Activated CD8-positive, alpha-beta memory T cell treated with anti-CD3 and anti-CD28 coated beads, Interleukin-2, amount 50 U/mL, for 24 hours (primary cell): Measurements from ENCODE around the gene VSIG10L.
A peak's percentile ranks its signal among the peaks of the same experiment; 100 is the strongest.

Experiments
- DNase-seq: peaks from one replicate; pipeline ENCODE4 v3.0.0-alpha.2; 2020; ENCODE audit errors: extremely low read depth

The VSIG10L gene

DNA sequence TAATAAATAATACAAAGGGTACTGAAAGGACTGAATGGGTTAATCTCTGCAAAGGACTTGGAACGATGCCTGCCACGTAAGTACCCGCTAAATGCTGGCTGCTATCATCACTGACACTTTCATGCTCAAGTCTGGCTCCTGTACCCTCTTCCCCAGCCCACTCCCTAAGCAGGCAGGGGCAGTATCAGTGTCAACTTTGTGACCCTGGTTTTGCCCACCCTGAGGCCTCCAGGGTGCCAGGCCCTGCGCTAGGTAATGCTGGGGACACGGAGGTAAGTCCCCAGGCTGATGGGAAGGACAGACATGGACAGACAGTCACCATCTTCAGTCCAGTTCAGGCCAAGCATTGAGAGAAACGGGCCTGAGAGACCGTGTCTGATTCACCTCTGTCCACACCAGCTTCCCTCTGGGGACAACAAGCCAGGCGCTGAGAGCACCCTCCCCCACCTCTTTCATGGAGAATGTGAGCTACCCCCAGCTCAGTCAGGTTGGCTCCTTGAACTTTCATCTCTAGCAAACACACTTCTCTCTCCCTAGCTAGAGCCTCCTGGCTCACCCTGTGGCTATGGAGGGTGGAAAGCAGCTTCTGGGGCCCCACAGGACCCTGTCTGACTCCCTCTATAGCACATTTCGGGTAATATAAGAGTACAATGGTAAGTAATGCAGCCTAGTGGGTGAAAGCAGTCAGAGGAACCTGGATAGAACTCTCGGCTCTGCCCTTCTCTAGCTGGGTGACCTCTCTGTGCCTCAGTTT is 23.4 kb upstream of the VSIG10L start:
- no peak for DNase-seq

DNA sequence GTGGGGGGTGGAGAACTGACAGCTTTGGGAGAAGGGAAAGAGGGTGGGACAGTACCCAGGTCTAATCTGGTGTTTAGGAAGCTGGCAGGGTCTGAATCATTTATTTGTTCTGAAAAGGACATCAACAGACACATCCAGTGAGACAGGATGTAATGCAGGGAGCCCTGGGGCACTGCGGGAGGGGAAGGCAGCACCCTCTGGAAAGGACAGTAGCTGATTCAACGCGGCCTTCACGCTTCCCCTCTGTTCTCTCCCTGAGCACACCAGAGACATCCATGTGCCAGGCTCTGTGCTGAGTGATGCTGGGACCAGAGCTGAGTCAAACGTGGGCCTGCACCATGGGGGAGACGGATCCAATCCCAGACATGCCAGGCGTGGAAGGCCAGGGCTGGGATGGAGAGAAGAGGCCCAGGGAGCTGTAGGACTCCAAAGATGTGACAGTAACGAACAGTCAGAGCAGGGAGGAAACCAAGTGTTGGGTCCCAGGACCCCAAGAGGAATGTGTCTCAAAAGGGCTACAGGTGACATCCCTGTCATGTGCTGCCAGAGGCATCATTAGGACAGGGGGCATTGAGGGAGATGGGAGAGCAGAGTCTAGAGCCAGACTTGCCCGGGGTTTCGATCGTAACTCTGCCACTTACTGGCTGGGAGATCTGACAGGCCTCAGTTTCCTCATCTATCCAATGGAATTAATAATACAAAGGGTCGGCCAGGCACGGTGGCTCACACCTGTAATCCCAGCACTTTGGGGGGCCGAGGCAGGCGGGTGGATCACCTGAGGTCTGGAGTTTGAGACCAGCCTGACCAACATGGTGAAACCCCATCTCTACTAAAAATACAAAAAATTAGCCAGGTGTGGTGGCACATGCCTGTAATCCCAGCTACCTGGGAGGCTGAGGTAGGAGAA is 22.5 kb upstream of the VSIG10L start:
- DNase-seq, result no peak

DNA sequence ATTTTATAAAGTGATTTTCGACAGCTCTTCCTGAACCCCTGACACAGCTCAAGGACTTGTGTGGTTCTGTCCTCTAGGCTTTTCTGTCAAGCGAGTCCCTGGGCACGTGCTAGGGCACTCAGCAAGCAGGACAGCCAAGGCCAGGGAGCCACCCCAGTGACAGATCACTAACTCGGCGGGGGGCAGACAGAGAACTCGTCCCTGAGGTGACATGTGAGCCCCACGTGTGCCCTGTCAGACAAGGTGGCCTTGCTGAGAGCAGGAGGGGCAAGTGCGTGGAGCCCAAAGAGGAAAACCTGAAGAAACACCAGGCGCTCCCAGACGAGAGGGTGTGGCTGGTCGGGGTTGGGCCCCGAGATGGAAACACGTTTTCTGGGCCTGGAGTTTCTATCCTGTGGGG is 19.3 kb upstream of the VSIG10L start:
- no peak for DNase-seq

DNA sequence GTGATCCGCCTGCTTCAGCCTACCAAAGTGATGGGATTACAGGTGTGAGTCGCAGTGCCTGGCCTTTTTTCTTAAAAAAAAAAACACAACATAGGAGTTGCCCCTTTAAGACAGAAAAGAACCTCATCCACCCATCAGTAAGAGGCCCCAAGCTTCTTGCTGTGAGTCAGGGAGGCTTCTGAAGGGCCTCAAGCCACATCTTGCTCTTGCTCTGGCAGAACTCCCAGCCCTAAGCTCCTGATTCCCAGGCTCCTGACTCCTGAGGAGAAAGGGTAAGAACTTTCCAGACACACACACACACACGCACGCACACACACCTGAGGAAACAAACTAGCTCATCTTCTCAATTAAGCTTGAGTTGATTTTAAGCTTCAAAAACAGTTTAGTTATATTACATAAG is 17.4 kb upstream of the VSIG10L start:
- DNase-seq, result no peak

DNA sequence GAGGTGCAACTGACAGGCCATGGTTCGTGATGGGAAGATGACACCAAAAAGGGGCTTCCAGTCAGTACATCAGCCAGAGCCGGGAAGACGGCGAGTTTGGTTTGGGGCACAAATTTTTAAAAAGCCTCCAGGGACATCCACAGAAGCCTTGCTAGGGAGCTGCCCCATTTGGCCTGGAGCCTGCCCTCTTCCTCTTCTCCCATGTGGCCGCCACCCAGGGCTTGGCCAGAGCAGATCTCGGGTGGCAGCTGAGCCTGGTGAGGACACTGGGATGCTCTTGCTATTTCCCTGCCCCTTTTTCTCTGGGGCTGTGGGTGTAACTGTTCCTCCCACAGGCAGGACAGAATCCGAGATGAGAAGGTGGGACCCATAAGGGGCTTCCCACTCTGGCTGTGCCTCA is 16.0 kb upstream of the VSIG10L start:
- DNase-seq, result no peak

DNA sequence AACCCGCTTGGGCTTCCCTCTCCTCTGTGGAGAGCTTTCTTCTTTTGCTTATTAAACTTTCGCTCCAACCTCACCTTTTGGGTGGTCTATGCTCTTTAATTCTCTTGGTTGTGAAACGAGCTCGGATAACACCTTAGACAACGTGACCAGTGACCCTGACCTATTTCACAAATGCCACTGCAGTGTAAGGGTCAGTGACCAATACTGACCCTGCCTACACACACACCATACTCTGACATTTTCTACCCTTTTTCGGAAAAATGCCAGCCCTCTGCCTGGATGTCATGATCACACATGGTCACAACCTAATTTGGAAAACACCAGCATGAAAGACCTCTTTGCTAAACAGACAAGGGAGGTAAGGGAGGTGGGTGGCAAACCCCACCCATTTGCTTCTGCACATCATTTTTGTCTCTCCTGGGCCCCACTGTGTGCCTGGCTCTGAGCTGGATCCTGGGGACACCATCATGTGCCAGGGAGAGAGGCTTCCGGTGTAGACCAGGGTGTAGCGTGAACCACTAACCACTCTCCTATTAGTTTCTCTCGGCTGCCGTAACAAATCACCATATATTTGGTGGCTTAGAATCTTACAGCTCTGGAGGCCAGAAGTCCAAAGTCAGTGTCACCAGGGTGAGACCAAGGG is 14.3 kb upstream of the VSIG10L start:
- no peak for DNase-seq

DNA sequence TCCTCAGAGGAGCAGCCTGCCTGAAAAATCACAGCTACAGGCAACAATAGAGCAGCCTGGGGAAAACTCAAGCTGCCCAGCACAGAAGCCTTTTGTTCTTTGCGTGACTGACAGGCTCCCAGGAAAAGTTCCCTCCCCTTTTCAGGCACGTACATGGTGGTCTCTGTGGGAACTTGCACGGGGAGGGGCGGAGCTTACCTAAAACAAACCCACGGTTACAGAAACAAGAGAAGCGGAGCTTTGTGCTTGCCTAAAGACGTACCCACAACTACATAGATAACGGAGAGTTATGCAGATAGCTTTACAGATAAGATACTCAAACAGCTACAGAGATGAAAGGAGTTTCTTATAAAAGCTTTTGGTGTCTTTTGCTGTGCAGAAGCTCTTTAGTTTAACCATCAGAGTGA is 12.8 kb upstream of the VSIG10L start:
- DNase-seq, result no peak

DNA sequence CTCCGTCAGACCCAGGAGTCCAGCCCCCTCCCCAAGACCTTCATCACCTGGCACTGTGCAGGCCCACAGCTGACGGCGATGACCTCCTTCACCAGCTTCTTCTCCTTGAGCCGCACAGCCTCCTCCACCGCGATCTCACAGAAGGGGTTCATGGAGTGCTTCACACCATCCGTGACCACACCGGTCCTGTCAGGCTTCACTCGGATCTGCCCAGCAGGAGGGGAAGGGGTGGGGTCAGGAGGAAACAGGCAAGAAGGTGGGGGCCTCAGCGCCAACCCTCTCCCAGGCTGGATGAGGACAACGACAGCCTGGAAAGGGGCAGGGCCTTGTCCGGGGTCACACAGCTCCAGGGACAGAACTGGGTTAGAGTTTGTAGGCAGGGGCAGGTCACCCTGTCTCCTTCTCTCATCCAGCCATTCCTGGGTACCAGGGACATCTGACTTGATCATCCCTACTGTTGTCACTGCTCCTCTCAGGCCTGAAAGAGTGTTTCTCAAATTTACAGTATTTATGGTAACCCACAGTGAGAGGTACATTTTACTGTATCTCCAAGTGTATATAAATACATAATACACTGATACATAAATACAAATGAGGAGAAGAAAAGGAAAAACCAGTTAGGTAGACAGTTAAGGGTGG is 12.3 kb upstream of the VSIG10L start:
- DNase-seq, result no peak

DNA sequence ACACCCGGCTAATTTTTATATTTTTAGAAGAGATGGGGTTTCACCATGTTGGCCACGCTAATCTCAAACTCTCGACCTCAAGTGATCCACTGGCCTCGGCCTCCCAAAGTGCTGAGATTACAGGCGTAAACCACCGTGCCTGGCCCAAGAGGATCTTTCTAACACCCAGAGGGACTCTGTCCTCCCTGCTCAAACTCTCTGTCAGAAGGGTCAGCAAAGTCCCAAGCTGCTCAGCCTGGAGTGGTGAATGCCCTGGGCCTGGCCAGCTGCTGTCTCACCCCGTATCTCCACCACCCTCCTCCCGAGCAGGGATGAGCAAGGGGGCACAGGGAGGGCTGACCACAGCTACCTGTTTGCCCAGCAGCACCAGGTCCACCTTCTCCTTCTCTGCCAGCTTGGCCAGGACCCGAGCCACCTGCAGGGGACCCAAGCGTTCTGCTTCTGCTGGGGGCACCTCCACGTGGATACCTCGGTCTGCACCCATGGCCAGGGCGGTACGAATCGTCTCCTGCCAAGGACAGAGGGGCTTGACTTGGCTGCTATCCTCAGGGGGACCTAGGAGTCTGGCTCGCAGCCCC is 10.9 kb upstream of the VSIG10L start:
- DNase-seq, result no peak

DNA sequence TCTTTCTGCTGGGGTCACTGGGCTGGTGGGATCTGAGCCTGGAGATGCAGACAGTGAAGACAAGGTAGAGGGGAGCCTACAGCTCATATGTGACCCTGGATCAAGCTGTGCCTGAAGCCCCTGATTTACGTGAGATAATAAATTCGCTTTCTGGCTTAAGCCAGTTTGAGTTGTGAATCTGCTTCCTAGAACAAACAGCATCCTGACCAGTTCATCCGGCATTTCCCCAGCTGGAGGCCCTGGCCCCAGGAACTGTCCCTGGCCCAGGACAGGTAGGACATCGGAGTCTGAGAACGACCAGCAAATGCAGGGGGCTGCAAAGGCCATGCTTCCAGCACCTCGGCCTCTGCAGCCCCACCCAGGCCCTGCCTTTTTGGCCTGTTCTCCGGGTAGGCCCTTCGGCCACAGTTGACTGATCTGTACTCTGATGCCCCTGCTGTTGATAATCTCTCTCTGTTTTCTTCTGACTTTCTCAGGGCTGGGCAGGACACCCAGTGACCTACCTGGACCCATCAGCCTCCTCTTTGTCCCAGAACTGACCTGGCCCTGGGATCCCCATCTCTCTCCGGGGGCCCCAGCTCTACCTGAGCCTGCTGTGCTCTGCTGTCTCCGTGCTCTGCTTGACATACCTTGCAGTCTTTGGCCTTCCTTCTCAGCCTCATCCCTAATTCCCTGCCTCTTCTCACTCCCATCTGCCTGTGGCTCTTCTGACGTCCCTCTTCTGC is 9.5 kb upstream of the VSIG10L start:
- no peak for DNase-seq

DNA sequence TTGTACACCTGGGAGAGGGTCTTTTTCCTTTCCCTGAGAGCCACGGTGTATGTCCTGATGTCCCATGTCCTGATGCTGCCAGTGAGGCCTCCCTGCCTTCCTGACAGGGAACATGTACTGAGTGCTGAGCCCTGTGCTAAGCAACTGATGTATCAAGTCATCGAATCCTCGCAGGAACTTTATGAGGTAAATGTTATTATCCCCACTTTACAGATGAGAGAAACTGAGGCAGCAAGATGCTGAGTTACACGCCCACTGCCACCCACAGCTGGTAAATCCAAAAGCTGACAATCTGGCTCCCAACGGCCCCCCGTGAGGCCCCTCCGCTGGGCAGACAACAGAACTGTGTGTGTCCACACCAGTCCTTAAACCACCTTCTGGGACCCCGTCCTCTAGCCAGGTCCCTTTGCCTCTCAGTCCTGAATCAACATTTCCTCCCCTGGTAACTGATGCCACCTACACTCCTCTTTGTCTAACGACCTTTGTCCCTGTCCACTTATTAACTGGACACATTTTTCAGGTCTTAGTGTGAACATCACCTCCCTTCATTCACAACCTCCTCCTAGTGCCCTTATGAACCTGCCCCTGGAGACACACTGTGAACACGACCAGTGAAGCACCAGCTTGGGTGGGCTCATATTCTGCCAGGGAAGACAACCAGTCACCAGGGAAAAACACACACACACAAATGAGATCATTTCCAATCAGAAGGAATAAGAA is 5.4 kb upstream of the VSIG10L start:
- no peak for DNase-seq

DNA sequence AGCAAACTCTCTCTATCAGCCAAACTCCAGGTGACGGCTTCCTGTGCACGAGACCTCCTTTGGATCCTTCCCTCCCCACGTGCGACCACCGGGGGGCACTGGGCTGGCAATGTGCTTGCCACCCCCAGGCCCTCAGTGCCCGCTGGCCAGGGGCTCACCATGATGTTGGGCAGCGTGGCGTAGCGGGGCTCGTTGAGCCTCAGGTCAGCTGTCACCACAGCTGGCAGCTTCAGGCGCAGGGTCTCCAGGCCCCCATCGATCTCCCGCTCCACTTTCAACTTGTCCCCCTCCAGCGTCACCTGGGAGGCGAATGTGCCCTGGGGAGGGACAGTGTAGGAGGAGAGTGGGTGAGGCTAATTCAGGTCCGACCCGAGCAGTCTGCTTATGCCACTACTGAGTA is 4.8 kb upstream of the VSIG10L start:
- DNase-seq, result no peak

DNA sequence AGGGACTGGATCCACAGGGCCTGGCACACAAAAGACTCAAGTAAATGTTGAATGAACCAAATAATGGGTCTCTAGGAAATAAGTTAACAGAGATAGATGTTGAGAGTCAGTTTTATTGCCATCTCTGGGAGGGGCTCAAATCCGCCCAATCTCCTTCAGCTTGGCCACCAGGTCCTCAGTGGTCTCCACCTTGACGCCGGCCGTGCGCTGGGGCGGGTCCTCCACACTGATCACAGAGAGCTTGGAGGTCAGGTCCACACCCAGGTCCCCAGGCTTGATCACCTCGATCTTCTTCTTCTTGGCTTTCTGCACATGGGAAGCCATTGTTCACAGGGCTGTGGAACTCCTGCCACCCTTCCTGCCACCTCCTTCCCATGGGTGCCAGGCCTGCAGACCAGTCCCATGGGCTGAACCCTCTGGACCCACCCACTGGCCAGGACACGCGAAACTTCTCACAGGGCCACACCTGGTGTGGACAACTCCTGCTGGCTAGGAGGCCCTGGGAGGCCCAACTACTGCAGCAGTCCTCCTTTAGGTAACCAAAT is 3.2 kb upstream of the VSIG10L start:
- no peak for DNase-seq

DNA sequence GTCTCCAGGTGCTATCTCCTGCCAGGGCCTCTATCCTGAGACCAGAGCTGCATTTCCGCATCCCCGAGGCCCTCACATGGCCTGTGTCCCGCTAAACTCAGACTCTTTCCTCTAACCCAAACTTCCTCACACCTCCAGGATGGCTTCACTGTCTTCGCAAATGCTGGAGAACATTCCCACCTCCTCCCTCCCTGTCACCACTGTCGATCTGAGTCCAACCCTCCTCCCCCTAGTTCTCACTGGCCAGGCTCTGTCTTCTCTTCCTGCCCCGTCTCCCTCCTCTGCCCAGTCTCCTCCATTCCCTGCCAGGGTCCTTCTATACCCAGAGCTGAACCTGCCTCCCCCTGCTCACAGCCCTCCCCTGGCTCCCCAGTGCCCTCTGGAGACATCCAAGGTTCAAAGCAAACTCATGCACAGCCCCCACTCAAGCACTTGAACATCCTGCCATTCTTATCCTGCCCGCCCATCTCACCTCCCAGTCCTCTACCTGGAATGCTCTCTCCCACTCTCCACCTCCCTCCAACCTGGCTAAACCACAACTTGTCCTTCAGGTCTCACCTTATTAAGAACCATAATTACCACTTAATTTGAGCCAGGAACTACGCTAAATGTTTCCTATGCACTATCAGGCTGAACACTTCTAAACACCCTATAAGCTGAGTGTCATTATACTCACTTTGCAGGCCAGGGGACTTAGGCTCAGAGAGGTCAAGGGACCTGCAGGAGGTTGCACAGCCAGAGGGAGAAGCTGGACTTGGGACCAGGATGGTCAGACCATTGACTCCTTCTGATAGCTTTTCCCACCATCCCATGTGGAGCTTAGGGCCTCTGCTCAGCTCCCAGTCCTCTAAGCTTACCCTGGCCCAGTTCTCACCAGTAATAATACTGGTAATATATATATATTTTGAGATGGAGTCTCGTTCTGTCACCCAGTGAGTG is 961 bp upstream of the VSIG10L start:
- no peak for DNase-seq

DNA sequence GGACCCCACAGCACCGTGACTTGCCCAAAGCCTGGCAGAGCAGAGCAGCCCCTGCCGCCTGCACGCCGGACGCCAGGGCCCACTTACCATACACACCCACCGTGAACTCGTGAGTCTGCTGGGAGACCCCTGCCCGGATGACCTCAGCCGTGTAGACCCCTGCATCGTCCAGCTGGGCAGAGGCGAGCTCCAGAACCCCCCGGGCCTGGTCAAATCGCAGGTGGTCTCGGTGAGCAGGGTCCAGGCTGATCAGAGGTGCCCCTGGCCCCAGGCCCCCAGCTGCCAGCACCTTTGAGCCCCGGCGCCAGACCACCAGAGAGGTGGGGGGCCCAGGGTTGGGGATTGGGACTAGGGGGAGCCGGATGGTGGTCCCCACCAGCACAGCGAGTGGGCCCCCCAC is 873 bp downstream of the VSIG10L start:
- no peak for DNase-seq

DNA sequence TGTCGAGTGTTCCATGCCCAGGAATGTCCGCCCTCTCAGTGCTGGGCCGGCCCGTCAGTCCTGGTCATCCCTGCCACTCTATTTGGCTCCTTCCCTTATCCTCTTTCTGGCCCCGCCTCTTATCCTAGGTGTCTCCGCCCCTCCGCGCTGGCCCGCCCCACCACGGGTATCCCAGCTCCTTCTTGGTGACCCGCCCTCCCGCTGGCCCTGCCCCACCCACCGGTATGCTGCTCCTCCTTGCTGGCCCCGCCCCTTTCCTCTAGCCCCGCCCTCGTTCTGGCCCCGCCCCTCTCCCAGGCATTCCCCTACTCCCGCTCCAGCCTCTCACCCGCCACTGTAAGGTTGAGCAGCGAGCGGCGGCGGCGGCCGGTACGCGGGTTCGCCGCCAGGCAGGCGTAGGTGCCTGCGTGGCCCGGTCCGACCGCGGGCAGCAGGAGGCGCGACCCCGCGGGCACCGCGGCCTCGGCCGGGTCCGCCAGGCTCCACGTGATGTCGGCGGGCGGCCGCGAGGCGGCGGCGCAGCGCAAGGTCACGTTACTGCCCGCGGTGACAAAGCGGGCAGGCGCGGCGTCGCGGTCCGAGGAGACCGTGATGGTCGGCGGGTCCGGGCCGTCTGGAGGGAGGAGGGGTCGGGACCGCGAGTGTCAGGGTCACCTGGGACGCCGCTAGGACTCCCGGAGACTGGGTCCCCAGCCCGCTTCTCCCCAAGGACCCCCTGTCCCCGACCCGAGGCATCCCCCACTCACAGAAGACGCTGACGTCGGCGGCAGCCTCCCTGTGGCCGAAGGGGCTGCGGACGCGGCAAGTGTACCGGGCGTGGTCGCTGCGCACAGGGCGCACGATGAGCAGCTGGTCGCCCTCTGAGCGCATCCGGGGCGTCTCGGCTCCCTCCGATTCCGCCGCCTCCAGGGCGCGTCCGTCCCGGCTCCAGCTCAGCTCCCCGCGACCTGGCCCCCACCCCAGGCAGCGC is 2.0 kb downstream of the VSIG10L start:
- peak; percentile 90 for DNase-seq

DNA sequence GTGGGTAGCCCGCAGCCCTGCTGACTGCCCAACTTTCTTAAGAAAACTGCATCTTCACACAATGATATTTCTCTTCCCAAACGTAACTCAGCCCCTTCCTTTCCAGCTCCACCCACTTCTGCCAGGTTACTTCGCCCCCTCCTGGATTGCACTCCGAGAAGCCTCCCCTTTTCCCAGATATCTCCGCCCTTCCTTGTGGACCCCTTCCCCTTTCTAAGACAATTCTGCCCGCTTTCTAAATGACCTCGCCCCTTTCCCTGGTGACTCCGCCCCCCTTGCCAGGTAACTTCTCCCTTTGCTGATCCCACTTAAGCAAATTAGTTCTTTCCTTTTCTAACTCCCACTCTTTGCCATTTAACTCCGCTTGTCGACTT is 2.6 kb downstream of the VSIG10L start:
- DNase-seq, result no peak
